Fibroblast of mammary gland (primary cell): ENCODE data around the gene CXCR1.

Source experiments
- DNase-seq: peaks from one replicate; pipeline ENCODE4 v3.0.0-alpha.2; 2010; ENCODE audit warnings: low read depth
- H3K4me3 ChIP-seq: 2 replicates; pipeline ENCODE4 v1.5.1; 2011; ENCODE audit warnings: low read depth, mild to moderate bottlenecking, low read length, moderate library complexity; ENCODE audit not compliant: control insufficient read depth
- CTCF ChIP-seq: conservative IDR thresholded peaks from 2 replicates; pipeline ENCODE4 v1.5.1; 2011; ENCODE audit warnings: low read depth, low read length, inconsistent platforms; ENCODE audit not compliant: control insufficient read depth, insufficient read depth

Gene CXCR1

GRCh38 chr2:218168635-218169462 is 2.1 kb upstream of the CXCR1 start:
- peak; percentile 76 for TF ChIP-seq CTCF
- H3K4me3 ChIP-seq: no peak overlapping the region
- DNase-seq: peak; percentile 33

GRCh38 chr2:218168016-218168415 is 1.3 kb upstream of the CXCR1 start:
- DNase-seq: no peak
- TF ChIP-seq CTCF: no peak
- no peak overlapping the region for H3K4me3 ChIP-seq

GRCh38 chr2:218162814-218163213 is 3.9 kb downstream of the CXCR1 start:
- TF ChIP-seq CTCF: no peak
- DNase-seq: no peak
- no peak overlapping the region for H3K4me3 ChIP-seq

- H3K4me3 ChIP-seq: no peak overlapping the region
- TF ChIP-seq CTCF: no peak
- DNase-seq: no peak
These were observed 5.1 kb downstream of the CXCR1 start for GRCh38 chr2:218161644-218162043.

- no peak for TF ChIP-seq CTCF
- no peak overlapping the region for H3K4me3 ChIP-seq
- DNase-seq: no peak
These were observed 10.7 kb downstream of the CXCR1 start for GRCh38 chr2:218155953-218156479.

- no peak for DNase-seq
- no peak for TF ChIP-seq CTCF
- H3K4me3 ChIP-seq: no peak overlapping the region
These were observed 14.0 kb downstream of the CXCR1 start for GRCh38 chr2:218152777-218153176.
